Activated CD4-positive, alpha-beta T cell treated with anti-CD3 and anti-CD28 coated beads for 36 hours (primary cell): ENCODE data around the gene SNAPC2. TPM values are rescaled to one million over a fixed set of nuclear protein-coding genes. Genes with fewer than 3 reads are reported as not detected.

Experiments
- ATAC-seq: fragments of 200-7000 bp; cut with Tn5 transposase; one replicate; pipeline ENCODE4 v1.10.0; 2021; ENCODE audit warnings: mild to moderate bottlenecking, moderate library complexity
- CTCF ChIA-PET: fragments of 350-600 bp; sonication (Branson Sonifier 250); formaldehyde crosslinking; loops from one replicate; lab custom pipeline; 2021; ENCODE audit warnings: antibody characterized with exemption; lab: Charles Lee
- POLR2A ChIA-PET: fragments of 350-600 bp; sonication (Branson Sonifier 250); formaldehyde crosslinking; loops from one replicate; lab custom pipeline; 2021; ENCODE audit warnings: antibody characterized with exemption, inconsistent platforms; lab: Charles Lee
- DNase-seq: peaks from one replicate; pipeline ENCODE4 v3.0.0-alpha.2; 2020
- H3K27ac Mint-ChIP-seq: one replicate; pipeline ENCODE4 v1.8.0; 2021; ENCODE audit warnings: mixed read lengths
- H3K27me3 Mint-ChIP-seq: one replicate; pipeline ENCODE4 v1.8.0; 2021; ENCODE audit warnings: mixed read lengths
- H3K36me3 Mint-ChIP-seq: one replicate; pipeline ENCODE4 v1.8.0; 2021; ENCODE audit warnings: low read depth, mixed read lengths
- H3K4me1 Mint-ChIP-seq: one replicate; pipeline ENCODE4 v1.8.0; 2021; ENCODE audit warnings: mixed read lengths
- H3K4me3 Mint-ChIP-seq: one replicate; pipeline ENCODE4 v1.8.0; 2021; ENCODE audit warnings: mild to moderate bottlenecking, moderate library complexity, mixed read lengths
- H3K9me3 Mint-ChIP-seq: one replicate; pipeline ENCODE4 v1.8.0; 2021; ENCODE audit warnings: low read depth, mixed read lengths
- intact Hi-C, 2 experiments: fragments of 100-400 bp; cut with DNase I in 1 of 2; cut with micrococcal nuclease in 1 of 2; formaldehyde crosslinking; loops; one replicate each; pipeline versions ENCODE4 v1.14.2 to v1.15.1; 2022 to 2024; cut with DNase I, micrococcal nuclease
- total RNA-seq, 2 experiments: library from RNA; stranded (reverse); gene quantifications; one replicate each; pipeline ENCODE4 v1.2.3, GENCODE V29; 2021

Gene SNAPC2
- total RNA-seq, 2 experiments from 2014 or later: 14.6 to 16.2 TPM

DNA sequence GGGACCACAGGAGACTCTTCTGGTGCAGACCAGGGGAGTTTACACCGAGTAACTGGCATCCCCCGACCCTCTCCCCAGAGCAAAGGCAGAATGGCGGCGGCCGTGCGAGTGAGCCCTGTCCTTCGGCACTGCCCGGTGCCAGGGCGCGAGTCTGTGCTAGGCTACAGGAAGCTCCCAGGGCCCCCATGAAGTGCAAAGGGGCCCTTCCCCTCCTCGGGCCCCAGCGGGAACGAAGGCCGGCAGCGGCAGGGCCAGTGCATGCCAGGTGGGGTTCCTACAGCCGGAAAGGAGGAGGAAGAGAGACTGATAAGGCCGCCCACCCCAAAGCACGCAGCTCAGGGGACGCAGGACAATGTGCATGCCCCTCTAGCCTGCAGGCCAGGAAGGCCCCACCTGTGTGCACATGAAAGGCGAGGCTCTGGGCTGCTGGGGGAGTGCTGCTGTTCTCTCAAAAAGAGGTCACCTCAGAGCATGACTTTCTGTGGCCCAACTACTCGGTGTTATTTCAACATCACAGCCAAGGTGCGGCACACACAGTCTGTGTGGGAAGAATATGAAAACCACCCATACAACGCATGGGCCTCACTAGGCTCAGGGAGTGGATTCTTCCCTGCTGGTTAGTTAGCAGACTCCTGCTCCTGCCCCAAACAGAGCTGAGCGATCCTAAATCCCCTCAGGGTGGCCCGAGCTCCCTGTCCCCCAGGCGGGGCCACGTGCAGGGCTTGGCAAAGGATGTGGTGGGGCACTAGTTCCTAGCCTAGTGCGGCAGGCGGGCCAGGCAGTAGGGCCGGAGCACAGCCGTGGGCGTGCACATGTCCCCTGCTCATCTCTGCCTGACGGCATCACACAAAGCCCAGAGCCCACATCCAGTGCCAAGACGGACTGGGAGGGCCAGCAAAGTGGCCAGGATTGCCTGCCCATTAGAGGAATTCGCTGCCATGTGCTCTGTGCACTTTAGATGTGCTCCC, 51.7 kb downstream of the SNAPC2 start:
- H3K4me3 Mint-ChIP-seq: no peak overlapping the region
- DNase-seq (no peak), ATAC-seq (no peak)
- H3K36me3 Mint-ChIP-seq: peaks cover 24% of the 10 kb centered on the region
- no peaks in the 10 kb centered on the region for H3K9me3 Mint-ChIP-seq
- POLR2A ChIA-PET: no interaction called here
- no peaks in the 10 kb centered on the region for H3K4me1 Mint-ChIP-seq
- no peaks in the 10 kb centered on the region for H3K27me3 Mint-ChIP-seq
- intact Hi-C loops: loop anchor here in 1 of 2 experiments (2.0 kb wide), 2 partner anchors 31 to 281 kb away; no protein-coding TSS in a partner anchor
- CTCF ChIA-PET: no interaction called here
- H3K27ac Mint-ChIP-seq: no peak overlapping the region

Other genes starting within 250 kb of the SNAPC2 start
- gene MCEMP1, start 243.2 kb upstream of the SNAPC2 start, total RNA-seq: not detected
- 10 to 100 TPM; 90.2 to 95.2 TPM for gene TRAPPC5, start 239.5 kb upstream of the SNAPC2 start, total RNA-seq
- gene FCER2, start 218.2 kb upstream of the SNAPC2 start, total RNA-seq: 1 to 10 TPM; 2.6 to 3.5 TPM
- not detected for gene CLEC4G, start 188.2 kb upstream of the SNAPC2 start, total RNA-seq
- gene CD209, start 172.8 kb upstream of the SNAPC2 start, total RNA-seq: not detected
- gene CLEC4M, start 157.1 kb upstream of the SNAPC2 start, total RNA-seq: not detected
- 1 to 10 TPM; 4.8 to 5.9 TPM for gene EVI5L, start 90.1 kb upstream of the SNAPC2 start, total RNA-seq
- under 1 TPM; 0.09 to 0.14 TPM for gene PRR36, start 45.9 kb upstream of the SNAPC2 start, total RNA-seq
- gene LRRC8E, start 31.8 kb upstream of the SNAPC2 start, total RNA-seq: not detected
- 10 to 100 TPM; 32.2 to 33.7 TPM for gene MAP2K7, start 16.5 kb upstream of the SNAPC2 start, total RNA-seq
- gene TGFBR3L, start 5.5 kb upstream of the SNAPC2 start, total RNA-seq: 1 to 10 TPM; 2.6 to 3.2 TPM
- gene CTXN1, start 5.8 kb downstream of the SNAPC2 start, total RNA-seq: under 1 TPM; 0.47 to 0.82 TPM
- 10 to 100 TPM; 80.4 to 84.0 TPM for gene TIMM44, start 23.3 kb downstream of the SNAPC2 start, total RNA-seq
- 100 to 1,000 TPM; 149 to 184 TPM for gene ELAVL1, start 85.3 kb downstream of the SNAPC2 start, total RNA-seq
- gene CCL25, start 132.4 kb downstream of the SNAPC2 start, total RNA-seq: under 1 TPM in 1 of 2 experiments, not detected in 1; 0.26 TPM
- not detected for gene FBN3, start 229.3 kb downstream of the SNAPC2 start, total RNA-seq